EL (cell line): Measurements from ENCODE around the gene RPP40.
A peak's percentile ranks its signal among the peaks of the same experiment; 100 is the strongest.
"Not testable (repeated sequence)": the region's sequence is repeated elsewhere in the genome, so short reads cannot be mapped to it uniquely, and the experiment has no call there.

Experiments
- DNase-seq: peaks from one replicate; pipeline ENCODE4 v3.0.0-alpha.2; 2016

Gene RPP40

GRCh38 chr6:5003604-5004372 lies at the start of gene RPP40:
Gene RPP40 (minus strand): TSS chr6:5004037. CDS start chr6:5004002, 35 bp downstream.
- DNase-seq: peak; percentile 98

- DNase-seq: peak; percentile 29
Measured at GRCh38 chr6:5053038-5053437, 49.2 kb upstream of the RPP40 start.

GRCh38 chr6:5051394-5051793 lies 47.6 kb upstream of the RPP40 start:
- no peak for DNase-seq

GRCh38 chr6:5050009-5050408 lies 46.2 kb upstream of the RPP40 start:
- DNase-seq: no peak

- no peak for DNase-seq
Measured at GRCh38 chr6:5046430-5046829, 42.6 kb upstream of the RPP40 start.

GRCh38 chr6:5045416-5045815 lies 41.6 kb upstream of the RPP40 start:
- no peak for DNase-seq

- DNase-seq: peak; percentile 46
Measured at GRCh38 chr6:5044866-5045265, 41.0 kb upstream of the RPP40 start.

GRCh38 chr6:5042436-5042835 lies 38.6 kb upstream of the RPP40 start:
- DNase-seq: no peak

GRCh38 chr6:5041955-5042354 lies 38.1 kb upstream of the RPP40 start:
- no peak for DNase-seq

- DNase-seq: peak; percentile 40
Measured at GRCh38 chr6:5036269-5036668, 32.4 kb upstream of the RPP40 start.

GRCh38 chr6:5034736-5035135 lies 30.9 kb upstream of the RPP40 start:
- no peak for DNase-seq

GRCh38 chr6:5034328-5034727 lies 30.5 kb upstream of the RPP40 start:
- no peak for DNase-seq

- DNase-seq: not testable (repeated sequence)
Measured at GRCh38 chr6:5033214-5033904, 29.5 kb upstream of the RPP40 start.

- peak; percentile 51 for DNase-seq
Measured at GRCh38 chr6:5032706-5033105, 28.9 kb upstream of the RPP40 start.

- DNase-seq: no peak
Measured at GRCh38 chr6:5031150-5031549, 27.3 kb upstream of the RPP40 start.

- peak; percentile 90 for DNase-seq
Measured at GRCh38 chr6:5030596-5031136, 26.8 kb upstream of the RPP40 start.

GRCh38 chr6:5029609-5030008 lies 25.8 kb upstream of the RPP40 start:
- DNase-seq: no peak

GRCh38 chr6:5028921-5029320 lies 25.1 kb upstream of the RPP40 start:
- no peak for DNase-seq

GRCh38 chr6:5028301-5028700 lies 24.5 kb upstream of the RPP40 start:
- DNase-seq: no peak

GRCh38 chr6:5025911-5026819 lies 22.3 kb upstream of the RPP40 start:
- DNase-seq: peak; percentile 54

GRCh38 chr6:5023923-5024322 lies 20.1 kb upstream of the RPP40 start:
- no peak for DNase-seq

- DNase-seq: no peak
Measured at GRCh38 chr6:5020142-5020541, 16.3 kb upstream of the RPP40 start.

GRCh38 chr6:5014072-5014561 lies 10.3 kb upstream of the RPP40 start:
- no peak for DNase-seq
